Stimulated activated CD4-positive, alpha-beta T cell treated with anti-CD3 and anti-CD28 coated beads, Interleukin-12 subunit alpha, Interleukin-12 subunit beta, amount 100 ng/mL, for 24 hours (primary cell): ENCODE results near the gene PDE11A.

ENCODE experiments used
- DNase-seq, 2 experiments: peaks; one replicate each; pipeline ENCODE4 v3.0.0-alpha.2; 2020; ENCODE audit warnings: low read depth in 2 of 2

PDE11A gene

GRCh38 chr2:177599139-177599688 is 473.4 kb downstream of the PDE11A start:
- DNase-seq: no peak

GRCh38 chr2:177598326-177599138 is 474.0 kb downstream of the PDE11A start:
- no peak for DNase-seq

- DNase-seq: no peak
Observed at GRCh38 chr2:177597759-177598158, 474.8 kb downstream of the PDE11A start.

GRCh38 chr2:177596866-177597265 is 475.7 kb downstream of the PDE11A start:
- DNase-seq: no peak

GRCh38 chr2:177595126-177595845 is 477.3 kb downstream of the PDE11A start:
- DNase-seq: no peak

- DNase-seq: no peak
Observed at GRCh38 chr2:177593402-177593801, 479.2 kb downstream of the PDE11A start.

GRCh38 chr2:177592945-177593344 is 479.6 kb downstream of the PDE11A start:
- no peak for DNase-seq

- no peak for DNase-seq
Observed at GRCh38 chr2:177592397-177592796, 480.2 kb downstream of the PDE11A start.

- DNase-seq: no peak
Observed at GRCh38 chr2:177589186-177589585, 483.4 kb downstream of the PDE11A start.

GRCh38 chr2:177588671-177589070 is 483.9 kb downstream of the PDE11A start:
- DNase-seq: no peak

GRCh38 chr2:177587371-177587770 is 485.2 kb downstream of the PDE11A start:
- no peak for DNase-seq

GRCh38 chr2:177586154-177586553 is 486.4 kb downstream of the PDE11A start:
- no peak for DNase-seq

- no peak for DNase-seq
Observed at GRCh38 chr2:177585234-177585863, 487.2 kb downstream of the PDE11A start.

GRCh38 chr2:177584030-177584692 is 488.4 kb downstream of the PDE11A start:
- no peak for DNase-seq

- DNase-seq: no peak
Observed at GRCh38 chr2:177582000-177582399, 490.6 kb downstream of the PDE11A start.

GRCh38 chr2:177579486-177580036 is 493.0 kb downstream of the PDE11A start:
- DNase-seq: no peak

GRCh38 chr2:177578454-177578853 is 494.1 kb downstream of the PDE11A start:
- DNase-seq: no peak

- DNase-seq: no peak
Observed at GRCh38 chr2:177577075-177577474, 495.5 kb downstream of the PDE11A start.

GRCh38 chr2:177575358-177575757 is 497.2 kb downstream of the PDE11A start:
- no peak for DNase-seq

GRCh38 chr2:177574356-177574755 is 498.2 kb downstream of the PDE11A start:
- no peak for DNase-seq
